Measurements from ENCODE around the gene SUPT20H.

Gene SUPT20H

DNA sequence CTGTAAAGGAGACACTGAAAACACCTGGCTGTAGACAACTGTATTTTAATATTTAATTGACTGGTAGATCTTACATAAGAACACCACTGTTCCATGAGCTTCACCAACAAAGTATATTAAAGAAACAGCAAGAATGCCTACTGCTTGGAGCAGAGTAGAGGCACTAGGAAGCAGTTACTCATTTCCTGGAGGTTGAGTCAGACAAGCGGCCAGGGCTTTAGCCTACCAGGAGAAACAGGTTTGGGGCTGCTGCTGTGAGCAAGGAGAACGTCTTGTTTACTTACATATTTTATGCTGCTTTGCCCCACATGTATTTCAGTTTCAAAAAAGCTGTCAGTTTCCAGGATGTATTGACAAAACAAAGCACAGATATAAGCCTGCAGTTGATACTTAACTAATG, 93.7 kb downstream of the SUPT20H start:
- Histone ChIP-seq H3K9me2 (replicated peaks; ENCODE audit: insufficient read depth, low read length) (no peaks in the 10 kb centered on the region), H3K79me2 (ENCODE audit: low read length) (no peaks in the 10 kb centered on the region), H3K9ac (ENCODE audit: low read length) (no peak overlapping the region), H2AFZ (ENCODE audit: low read length) (no peak overlapping the region), H3K4me1 (ENCODE audit: low read length) (no peaks in the 10 kb centered on the region), H3K4me2 (ENCODE audit: low read depth, low read length) (no peak overlapping the region), H3K27ac (ENCODE audit: low read length) (no peak overlapping the region), H3K27me3 (replicated peaks; ENCODE audit: insufficient read depth, low read length) (no peaks in the 10 kb centered on the region), H3F3A (ENCODE audit: insufficient read depth, low read length) (no peaks in the 10 kb centered on the region), H3K36me3 (replicated peaks; ENCODE audit: insufficient read depth, low read length) (no peaks in the 10 kb centered on the region), H4K20me1 (ENCODE audit: insufficient read depth, low read length) (no peaks in the 10 kb centered on the region), H3K4me3 (ENCODE audit: low read length) (no peak overlapping the region), H3K9me3 (replicated peaks; ENCODE audit: insufficient read depth, low read length) (no peaks in the 10 kb centered on the region)
- DNase-seq: no peak
- TF ChIP-seq CTCF (IDR thresholded peaks at IDR 0.05; ENCODE audit: low read length) (no peak), EZH2 (optimal IDR thresholded peaks at IDR 0.05; ENCODE audit: low read depth, low read length) (no peak), EZH2phosphoT487 (IDR thresholded peaks at IDR 0.05; ENCODE audit: low read length) (no peak)

GRCh38 chr13:36959456-36960116, 99.9 kb downstream of the SUPT20H start:
- no peak overlapping the region for H3K27ac ChIP-seq (ENCODE audit: low read length)
- H4K20me1 ChIP-seq (ENCODE audit: insufficient read depth, low read length): no peaks in the 10 kb centered on the region
- H3K4me1 ChIP-seq (ENCODE audit: low read length): no peaks in the 10 kb centered on the region
- no peak overlapping the region for H3K4me3 ChIP-seq (ENCODE audit: low read length)
- H3K9me3 ChIP-seq (replicated peaks; ENCODE audit: insufficient read depth, low read length): no peaks in the 10 kb centered on the region
- no peak for TF ChIP-seq EZH2 (optimal IDR thresholded peaks at IDR 0.05; ENCODE audit: low read depth, low read length)
- TF ChIP-seq EZH2phosphoT487 (IDR thresholded peaks at IDR 0.05; ENCODE audit: low read length): no peak
- TF ChIP-seq CTCF (IDR thresholded peaks at IDR 0.05; ENCODE audit: low read length): no peak
- DNase-seq: no peak
- H3K4me2 ChIP-seq (ENCODE audit: low read depth, low read length): no peak overlapping the region
- H3K9ac ChIP-seq (ENCODE audit: low read length): no peak overlapping the region
- H3K9me2 ChIP-seq (replicated peaks; ENCODE audit: insufficient read depth, low read length): no peaks in the 10 kb centered on the region
- no peaks in the 10 kb centered on the region for H3K27me3 ChIP-seq (replicated peaks; ENCODE audit: insufficient read depth, low read length)
- H3F3A ChIP-seq (ENCODE audit: insufficient read depth, low read length): no peaks in the 10 kb centered on the region
- H3K79me2 ChIP-seq (ENCODE audit: low read length): no peaks in the 10 kb centered on the region
- H2AFZ ChIP-seq (ENCODE audit: low read length): no peak overlapping the region
- no peaks in the 10 kb centered on the region for H3K36me3 ChIP-seq (replicated peaks; ENCODE audit: insufficient read depth, low read length)

Measured in MM.1S (cell line).